Measurements from ENCODE around the gene CLP1. TPM values are rescaled to one million over a fixed set of nuclear protein-coding genes. Genes with fewer than 3 reads are reported as not detected.

CLP1 gene
- total RNA-seq, 3 donors from 2014 or later = 10.0 to 13.1 (median 10.9) TPM

DNA sequence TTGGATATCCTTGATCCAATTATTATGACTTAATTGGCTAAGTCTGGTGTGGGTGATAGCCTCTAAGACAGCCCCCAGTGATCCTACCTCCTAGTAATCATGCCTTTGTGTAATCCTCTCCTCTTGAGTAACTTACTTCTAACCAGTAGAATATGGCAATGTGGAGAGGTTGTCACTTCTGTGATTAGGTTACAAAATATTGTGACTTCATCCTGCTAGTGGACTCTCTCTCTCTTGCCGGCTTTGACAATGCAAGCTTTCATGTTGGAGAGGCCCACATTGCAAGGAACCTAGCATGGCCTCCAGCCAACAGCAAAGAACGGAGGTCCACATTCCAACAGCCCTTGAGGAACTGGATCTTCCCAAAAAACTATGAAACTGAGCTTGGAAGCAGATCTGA, 27.4 kb upstream of the CLP1 start:
- Histone ChIP-seq H3K9me3 (no peaks in the 10 kb centered on the region), H3K36me3 (ENCODE audit: low read depth) (no peaks in the 10 kb centered on the region), H3K4me3 (no peak overlapping the region), H3K4me1 (ENCODE audit: low read depth) (no peaks in the 10 kb centered on the region)
- TF ChIP-seq, protein P1, sequence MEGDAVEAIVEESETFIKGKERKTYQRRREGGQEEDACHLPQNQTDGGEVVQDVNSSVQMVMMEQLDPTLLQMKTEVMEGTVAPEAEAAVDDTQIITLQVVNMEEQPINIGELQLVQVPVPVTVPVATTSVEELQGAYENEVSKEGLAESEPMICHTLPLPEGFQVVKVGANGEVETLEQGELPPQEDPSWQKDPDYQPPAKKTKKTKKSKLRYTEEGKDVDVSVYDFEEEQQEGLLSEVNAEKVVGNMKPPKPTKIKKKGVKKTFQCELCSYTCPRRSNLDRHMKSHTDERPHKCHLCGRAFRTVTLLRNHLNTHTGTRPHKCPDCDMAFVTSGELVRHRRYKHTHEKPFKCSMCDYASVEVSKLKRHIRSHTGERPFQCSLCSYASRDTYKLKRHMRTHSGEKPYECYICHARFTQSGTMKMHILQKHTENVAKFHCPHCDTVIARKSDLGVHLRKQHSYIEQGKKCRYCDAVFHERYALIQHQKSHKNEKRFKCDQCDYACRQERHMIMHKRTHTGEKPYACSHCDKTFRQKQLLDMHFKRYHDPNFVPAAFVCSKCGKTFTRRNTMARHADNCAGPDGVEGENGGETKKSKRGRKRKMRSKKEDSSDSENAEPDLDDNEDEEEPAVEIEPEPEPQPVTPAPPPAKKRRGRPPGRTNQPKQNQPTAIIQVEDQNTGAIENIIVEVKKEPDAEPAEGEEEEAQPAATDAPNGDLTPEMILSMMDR (IDR thresholded peaks at IDR 0.05) = no peak
- DNase-seq = no peak
- intact Hi-C loops (cut with DNase I, micrococcal nuclease) = no loop called here
- ATAC-seq = no peak

- H3K36me3 ChIP-seq (ENCODE audit: low read depth) = no peaks in the 10 kb centered on the region
- DNase-seq = no peak
- TF ChIP-seq, protein P1 (IDR thresholded peaks at IDR 0.05) = no peak
- no peak for ATAC-seq
- no peaks in the 10 kb centered on the region for H3K4me1 ChIP-seq (ENCODE audit: low read depth)
- no peaks in the 10 kb centered on the region for H3K9me3 ChIP-seq
- intact Hi-C loops (cut with DNase I, micrococcal nuclease) = no loop called here
- H3K4me3 ChIP-seq = no peak overlapping the region
These were observed 25.4 kb upstream of the CLP1 start for GRCh38 chr11:57632116-57632515.

GRCh38 chr11:57633394-57634070, 24.0 kb upstream of the CLP1 start:
- intact Hi-C loops (cut with DNase I, micrococcal nuclease) = no loop called here
- DNase-seq = no peak
- Histone ChIP-seq H3K9me3 (no peaks in the 10 kb centered on the region), H3K36me3 (ENCODE audit: low read depth) (no peaks in the 10 kb centered on the region), H3K4me3 (no peak overlapping the region), H3K4me1 (ENCODE audit: low read depth) (no peaks in the 10 kb centered on the region)
- no peak for ATAC-seq
- TF ChIP-seq, protein P1 (IDR thresholded peaks at IDR 0.05) = no peak

GRCh38 chr11:57634311-57634710, 23.3 kb upstream of the CLP1 start:
- Histone ChIP-seq H3K36me3 (ENCODE audit: low read depth) (no peaks in the 10 kb centered on the region), H3K9me3 (no peaks in the 10 kb centered on the region), H3K4me1 (ENCODE audit: low read depth) (peaks cover 2% of the 10 kb centered on the region), H3K4me3 (no peak overlapping the region)
- TF ChIP-seq, protein P1 (IDR thresholded peaks at IDR 0.05) = no peak
- ATAC-seq (no peak), DNase-seq (no peak)
- intact Hi-C loops (cut with DNase I, micrococcal nuclease) = no loop called here

DNA sequence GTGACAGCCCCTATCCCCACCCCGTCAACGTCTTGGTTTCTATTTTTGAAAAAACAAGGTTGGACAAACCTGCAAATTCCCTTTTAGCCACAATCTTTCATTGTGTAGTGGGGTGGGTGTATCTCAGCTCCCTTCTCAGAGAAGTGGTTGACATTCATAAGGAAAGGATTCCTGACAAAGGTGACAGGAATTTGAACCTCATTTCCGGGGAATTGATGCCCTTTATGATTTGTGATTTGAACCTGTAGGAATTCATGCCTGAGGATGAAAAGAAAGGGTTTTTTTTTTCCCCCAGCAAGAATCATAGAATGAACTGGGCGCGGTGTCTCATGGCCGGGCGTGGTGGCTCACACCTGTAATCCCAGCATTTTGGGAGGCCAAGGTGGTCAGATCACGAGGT, 22.3 kb upstream of the CLP1 start:
- no peaks in the 10 kb centered on the region for H3K36me3 ChIP-seq (ENCODE audit: low read depth)
- TF ChIP-seq, protein P1 (IDR thresholded peaks at IDR 0.05) = no peak
- ATAC-seq (no peak), DNase-seq (no peak)
- no peak overlapping the region for H3K4me3 ChIP-seq
- intact Hi-C loops (cut with DNase I, micrococcal nuclease) = no loop called here
- H3K4me1 ChIP-seq (ENCODE audit: low read depth) = peaks cover 5% of the 10 kb centered on the region
- no peaks in the 10 kb centered on the region for H3K9me3 ChIP-seq

- intact Hi-C loops (cut with DNase I, micrococcal nuclease) = no loop called here
- no peak overlapping the region for H3K4me3 ChIP-seq
- no peaks in the 10 kb centered on the region for H3K36me3 ChIP-seq (ENCODE audit: low read depth)
- no peak for DNase-seq
- H3K9me3 ChIP-seq = no peaks in the 10 kb centered on the region
- H3K4me1 ChIP-seq (ENCODE audit: low read depth) = peaks cover 5% of the 10 kb centered on the region
- no peak for ATAC-seq
- TF ChIP-seq, protein P1 (IDR thresholded peaks at IDR 0.05) = no peak
These were observed 19.9 kb upstream of the CLP1 start for GRCh38 chr11:57637626-57638004.

All from mucosa of descending colon (tissue), 3 donors.